Measurements from ENCODE around the gene WASL.
"Not testable (repeated sequence)": the region's sequence is repeated elsewhere in the genome, so short reads cannot be mapped to it uniquely, and the experiment has no call there.

The WASL gene

GRCh38 chr7:123787220-123788007 lies 38.6 kb upstream of the WASL start:
- H3K4me1 ChIP-seq (ENCODE audit: control insufficient read depth in 1 of 2, insufficient read depth in 2 of 2, low read length in 2 of 2), result peaks cover 3 to 18% of the 10 kb centered on the region in 2 donors
- no peaks in the 10 kb centered on the region for H3K27me3 ChIP-seq (ENCODE audit: control insufficient read depth in 1 of 2, insufficient read depth in 2 of 2, low read length in 2 of 2)
- H3K9me3 ChIP-seq (ENCODE audit: control insufficient read depth in 1 of 2, low read length in 2 of 2), result no peaks in the 10 kb centered on the region
- H3K36me3 ChIP-seq (ENCODE audit: control insufficient read depth in 1 of 2, insufficient read depth in 2 of 2, low read length in 2 of 2), result no peaks in the 10 kb centered on the region
- no peak overlapping the region for H3K27ac ChIP-seq (ENCODE audit: low read depth, low read length)
- no peak overlapping the region for H3K9ac ChIP-seq (ENCODE audit: low read depth in 1 of 2, low read length in 2 of 2)
- no peak overlapping the region for H3K4me3 ChIP-seq (ENCODE audit: low read depth in 1 of 2, low read length in 2 of 2)

- Histone ChIP-seq H3K9ac (ENCODE audit: low read depth in 1 of 2, low read length in 2 of 2) (no peak overlapping the region), H3K27ac (ENCODE audit: low read depth, low read length) (no peak overlapping the region), H3K36me3 (ENCODE audit: control insufficient read depth in 1 of 2, insufficient read depth in 2 of 2, low read length in 2 of 2) (no peaks in the 10 kb centered on the region), H3K4me3 (ENCODE audit: low read depth in 1 of 2, low read length in 2 of 2) (no peak overlapping the region), H3K9me3 (ENCODE audit: control insufficient read depth in 1 of 2, low read length in 2 of 2) (no peaks in the 10 kb centered on the region), H3K27me3 (ENCODE audit: control insufficient read depth in 1 of 2, insufficient read depth in 2 of 2, low read length in 2 of 2) (no peaks in the 10 kb centered on the region), H3K4me1 (ENCODE audit: control insufficient read depth in 1 of 2, insufficient read depth in 2 of 2, low read length in 2 of 2) (peaks cover 3 to 18% of the 10 kb centered on the region in 2 donors)
Observed at GRCh38 chr7:123784263-123784662, 35.5 kb upstream of the WASL start.

- no peak overlapping the region for H3K4me3 ChIP-seq (ENCODE audit: low read depth in 1 of 2, low read length in 2 of 2)
- no peaks in the 10 kb centered on the region for H3K36me3 ChIP-seq (ENCODE audit: control insufficient read depth in 1 of 2, insufficient read depth in 2 of 2, low read length in 2 of 2)
- H3K27me3 ChIP-seq (ENCODE audit: control insufficient read depth in 1 of 2, insufficient read depth in 2 of 2, low read length in 2 of 2), result no peaks in the 10 kb centered on the region
- peaks cover 3 to 18% of the 10 kb centered on the region in 2 donors for H3K4me1 ChIP-seq (ENCODE audit: control insufficient read depth in 1 of 2, insufficient read depth in 2 of 2, low read length in 2 of 2)
- H3K9me3 ChIP-seq (ENCODE audit: control insufficient read depth in 1 of 2, low read length in 2 of 2), result no peaks in the 10 kb centered on the region
- no peak overlapping the region for H3K27ac ChIP-seq (ENCODE audit: low read depth, low read length)
- H3K9ac ChIP-seq (ENCODE audit: low read depth in 1 of 2, low read length in 2 of 2), result no peak overlapping the region
Observed at GRCh38 chr7:123783820-123784219, 35.0 kb upstream of the WASL start.

- Histone ChIP-seq H3K9ac (ENCODE audit: low read depth in 1 of 2, low read length in 2 of 2) (no peak overlapping the region), H3K9me3 (ENCODE audit: control insufficient read depth in 1 of 2, low read length in 2 of 2) (no peaks in the 10 kb centered on the region), H3K4me1 (ENCODE audit: control insufficient read depth in 1 of 2, insufficient read depth in 2 of 2, low read length in 2 of 2) (peaks cover 3 to 18% of the 10 kb centered on the region in 2 donors), H3K36me3 (ENCODE audit: control insufficient read depth in 1 of 2, insufficient read depth in 2 of 2, low read length in 2 of 2) (no peaks in the 10 kb centered on the region), H3K4me3 (ENCODE audit: low read depth in 1 of 2, low read length in 2 of 2) (no peak overlapping the region), H3K27ac (ENCODE audit: low read depth, low read length) (no peak overlapping the region), H3K27me3 (ENCODE audit: control insufficient read depth in 1 of 2, insufficient read depth in 2 of 2, low read length in 2 of 2) (no peaks in the 10 kb centered on the region)
Observed at GRCh38 chr7:123782071-123782798, 33.4 kb upstream of the WASL start.

- H3K9ac ChIP-seq (ENCODE audit: low read depth in 1 of 2, low read length in 2 of 2); H3K27ac ChIP-seq (ENCODE audit: low read depth, low read length); H3K27me3 ChIP-seq (ENCODE audit: control insufficient read depth in 1 of 2, insufficient read depth in 2 of 2, low read length in 2 of 2); H3K36me3 ChIP-seq (ENCODE audit: control insufficient read depth in 1 of 2, insufficient read depth in 2 of 2, low read length in 2 of 2); H3K9me3 ChIP-seq (ENCODE audit: control insufficient read depth in 1 of 2, low read length in 2 of 2); H3K4me3 ChIP-seq (ENCODE audit: low read depth in 1 of 2, low read length in 2 of 2): not testable (repeated sequence)
- H3K4me1 ChIP-seq (ENCODE audit: control insufficient read depth in 1 of 2, insufficient read depth in 2 of 2, low read length in 2 of 2), result peaks cover 3 to 18% of the 10 kb centered on the region in 2 donors
Observed at GRCh38 chr7:123780472-123780871, 31.7 kb upstream of the WASL start.

- no peaks in the 10 kb centered on the region for H3K27me3 ChIP-seq (ENCODE audit: control insufficient read depth in 1 of 2, insufficient read depth in 2 of 2, low read length in 2 of 2)
- no peak overlapping the region for H3K27ac ChIP-seq (ENCODE audit: low read depth, low read length)
- no peak overlapping the region for H3K4me3 ChIP-seq (ENCODE audit: low read depth in 1 of 2, low read length in 2 of 2)
- H3K9me3 ChIP-seq (ENCODE audit: control insufficient read depth in 1 of 2, low read length in 2 of 2), result no peaks in the 10 kb centered on the region
- no peaks in the 10 kb centered on the region for H3K4me1 ChIP-seq (ENCODE audit: control insufficient read depth in 1 of 2, insufficient read depth in 2 of 2, low read length in 2 of 2)
- no peaks in the 10 kb centered on the region for H3K36me3 ChIP-seq (ENCODE audit: control insufficient read depth in 1 of 2, insufficient read depth in 2 of 2, low read length in 2 of 2)
- H3K9ac ChIP-seq (ENCODE audit: low read depth in 1 of 2, low read length in 2 of 2), result no peak overlapping the region
Observed at GRCh38 chr7:123774496-123774895, 25.7 kb upstream of the WASL start.

GRCh38 chr7:123773481-123773880 lies 24.7 kb upstream of the WASL start:
- Histone ChIP-seq H3K4me1 (ENCODE audit: control insufficient read depth in 1 of 2, insufficient read depth in 2 of 2, low read length in 2 of 2) (no peaks in the 10 kb centered on the region), H3K4me3 (ENCODE audit: low read depth in 1 of 2, low read length in 2 of 2) (no peak overlapping the region), H3K36me3 (ENCODE audit: control insufficient read depth in 1 of 2, insufficient read depth in 2 of 2, low read length in 2 of 2) (no peaks in the 10 kb centered on the region), H3K27me3 (ENCODE audit: control insufficient read depth in 1 of 2, insufficient read depth in 2 of 2, low read length in 2 of 2) (no peaks in the 10 kb centered on the region), H3K27ac (ENCODE audit: low read depth, low read length) (no peak overlapping the region), H3K9me3 (ENCODE audit: control insufficient read depth in 1 of 2, low read length in 2 of 2) (no peaks in the 10 kb centered on the region), H3K9ac (ENCODE audit: low read depth in 1 of 2, low read length in 2 of 2) (no peak overlapping the region)

GRCh38 chr7:123772652-123773051 lies 23.8 kb upstream of the WASL start:
- Histone ChIP-seq H3K4me3 (ENCODE audit: low read depth in 1 of 2, low read length in 2 of 2) (no peak overlapping the region), H3K4me1 (ENCODE audit: control insufficient read depth in 1 of 2, insufficient read depth in 2 of 2, low read length in 2 of 2) (no peaks in the 10 kb centered on the region), H3K36me3 (ENCODE audit: control insufficient read depth in 1 of 2, insufficient read depth in 2 of 2, low read length in 2 of 2) (no peaks in the 10 kb centered on the region), H3K9me3 (ENCODE audit: control insufficient read depth in 1 of 2, low read length in 2 of 2) (no peaks in the 10 kb centered on the region), H3K27ac (ENCODE audit: low read depth, low read length) (no peak overlapping the region), H3K27me3 (ENCODE audit: control insufficient read depth in 1 of 2, insufficient read depth in 2 of 2, low read length in 2 of 2) (no peaks in the 10 kb centered on the region), H3K9ac (ENCODE audit: low read depth in 1 of 2, low read length in 2 of 2) (no peak overlapping the region)

- Histone ChIP-seq H3K27ac (ENCODE audit: low read depth, low read length) (no peak overlapping the region), H3K36me3 (ENCODE audit: control insufficient read depth in 1 of 2, insufficient read depth in 2 of 2, low read length in 2 of 2) (no peaks in the 10 kb centered on the region), H3K4me1 (ENCODE audit: control insufficient read depth in 1 of 2, insufficient read depth in 2 of 2, low read length in 2 of 2) (no peaks in the 10 kb centered on the region), H3K9me3 (ENCODE audit: control insufficient read depth in 1 of 2, low read length in 2 of 2) (no peaks in the 10 kb centered on the region), H3K4me3 (ENCODE audit: low read depth in 1 of 2, low read length in 2 of 2) (no peak overlapping the region), H3K9ac (ENCODE audit: low read depth in 1 of 2, low read length in 2 of 2) (no peak overlapping the region), H3K27me3 (ENCODE audit: control insufficient read depth in 1 of 2, insufficient read depth in 2 of 2, low read length in 2 of 2) (no peaks in the 10 kb centered on the region)
Observed at GRCh38 chr7:123771846-123772245, 23.0 kb upstream of the WASL start.

- Histone ChIP-seq H3K27me3 (ENCODE audit: control insufficient read depth in 1 of 2, insufficient read depth in 2 of 2, low read length in 2 of 2) (no peaks in the 10 kb centered on the region), H3K36me3 (ENCODE audit: control insufficient read depth in 1 of 2, insufficient read depth in 2 of 2, low read length in 2 of 2) (no peaks in the 10 kb centered on the region), H3K9me3 (ENCODE audit: control insufficient read depth in 1 of 2, low read length in 2 of 2) (no peaks in the 10 kb centered on the region), H3K4me3 (ENCODE audit: low read depth in 1 of 2, low read length in 2 of 2) (no peak overlapping the region), H3K9ac (ENCODE audit: low read depth in 1 of 2, low read length in 2 of 2) (no peak overlapping the region), H3K27ac (ENCODE audit: low read depth, low read length) (no peak overlapping the region), H3K4me1 (ENCODE audit: control insufficient read depth in 1 of 2, insufficient read depth in 2 of 2, low read length in 2 of 2) (no peaks in the 10 kb centered on the region)
Observed at GRCh38 chr7:123771256-123771655, 22.5 kb upstream of the WASL start.

Data from duodenal mucosa (tissue), 2 donors.